Esophagus squamous epithelium (tissue), 5 donors: Measurements from ENCODE around the gene TMOD4. TPM values are rescaled to one million over a fixed set of nuclear protein-coding genes. Genes with fewer than 3 reads are reported as not detected.

Experiments used
- DNase-seq: peaks from one replicate; lab custom pipeline; 2025; lab: John Stamatoyannopoulos, UW
- H3K27ac ChIP-seq, 4 donors: fragments of 200-600 bp; sonication (generic); one replicate each; pipeline ENCODE4 v1.5.1; 2016 to 2019; ENCODE audit warnings: mild to moderate bottlenecking in 1 of 4
- H3K27me3 ChIP-seq, 4 donors: fragments of 200-600 bp; sonication (generic); 1 replicate in 3 of 4; 2 replicates in 1 of 4; pipeline versions ENCODE4 v1.5.1 to v1.6.0; 2017 to 2021; ENCODE audit warnings: antibody characterized with exemption in 1 of 4
- H3K36me3 ChIP-seq, 3 donors: fragments of 200-600 bp; sonication (generic); one replicate each; pipeline ENCODE4 v1.5.1; 2016 to 2019
- H3K4me1 ChIP-seq, 3 donors: fragments of 200-600 bp; sonication (generic); one replicate each; pipeline ENCODE4 v1.5.1; 2017 to 2019
- H3K4me3 ChIP-seq, 4 donors: fragments of 200-600 bp; sonication (generic); 1 replicate in 3 of 4; 2 replicates in 1 of 4; pipeline ENCODE4 v1.5.1; 2016 to 2019; ENCODE audit warnings: mild to moderate bottlenecking in 2 of 4, moderate library complexity in 1 of 4
- H3K9me3 ChIP-seq, 3 donors: fragments of 200-600 bp; sonication (generic); one replicate each; pipeline ENCODE4 v1.5.1; 2016 to 2019
- POLR2A ChIP-seq, 4 donors: fragments of 450-650 bp; IDR thresholded peaks; one replicate each; pipeline ENCODE4 v1.6.1; 2017; ENCODE audit warnings: antibody characterized with exemption in 4 of 4, mild to moderate bottlenecking in 4 of 4, moderate library complexity in 3 of 4
- WGBS, 2 donors: methylation state at CpG; one replicate each; pipeline ENCODE4 v1.1.5; 2018; 5-methylcytosine and 5-hydroxymethylcytosine counted together
- intact Hi-C: fragments of 100-400 bp; cut with DNase I; formaldehyde crosslinking; loops from one replicate; pipeline ENCODE4 v1.15.0; 2022
- total RNA-seq, 4 donors: library from RNA; depleted of rRNA; stranded (reverse); fragments of >200 nt; gene quantifications; one replicate each; pipeline ENCODE4 v1.1.0, GENCODE V29; 2016
- TF ChIP-seq, protein P1 (sequence below), 6 experiments: fragments of 450-650 bp in 4 of 6; fragments of 200-600 bp in 2 of 6; sonication (generic) in 2 of 6; IDR thresholded peaks; one replicate each; pipeline ENCODE4 v1.5.1; 2016 to 2019; ENCODE audit warnings: antibody characterized with exemption in 6 of 6, mild to moderate bottlenecking in 4 of 6, moderate library complexity in 4 of 6
- donor health status: DM: yes; HTN: yes; CAD: no.

Gene TMOD4
- total RNA-seq, 4 donors from 2014 or later: not detected

- peaks cover 21 to 89% (median 39%) of the 10 kb centered on the region in 3 donors for H3K36me3 ChIP-seq
- intact Hi-C loops: no loop called here
These were observed 590 bp downstream of the TMOD4 start for GRCh38 chr1:151175041-151175741.

DNA sequence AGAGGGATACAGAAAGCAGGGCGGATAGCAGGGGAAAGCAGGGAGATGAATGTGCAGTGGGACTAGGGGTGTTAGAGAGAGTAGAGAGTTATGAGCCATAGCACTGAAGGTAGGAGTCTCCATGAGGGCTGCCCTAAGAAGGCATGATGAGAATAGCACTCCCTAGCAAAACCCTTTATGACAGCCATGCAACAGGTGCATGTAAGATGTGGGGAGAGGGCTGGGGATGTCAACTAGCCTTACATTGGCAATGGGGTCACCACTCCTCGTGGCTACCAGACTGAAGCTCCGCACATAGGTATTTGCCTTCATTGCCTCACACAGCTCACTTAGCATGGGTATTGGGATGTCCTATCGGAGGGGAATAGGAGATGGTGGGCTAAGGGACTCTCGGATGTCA is 4.6 kb downstream of the TMOD4 start:
- H3K4me3 ChIP-seq: no peak overlapping the region
- DNase-seq: no peak
- peaks cover 6 to 29% (median 8%) of the 10 kb centered on the region in 3 donors for H3K4me1 ChIP-seq
- intact Hi-C loops: no loop called here
- TF ChIP-seq POLR2A (IDR thresholded peaks at IDR 0.05): no peak
- TF ChIP-seq, protein P1, sequence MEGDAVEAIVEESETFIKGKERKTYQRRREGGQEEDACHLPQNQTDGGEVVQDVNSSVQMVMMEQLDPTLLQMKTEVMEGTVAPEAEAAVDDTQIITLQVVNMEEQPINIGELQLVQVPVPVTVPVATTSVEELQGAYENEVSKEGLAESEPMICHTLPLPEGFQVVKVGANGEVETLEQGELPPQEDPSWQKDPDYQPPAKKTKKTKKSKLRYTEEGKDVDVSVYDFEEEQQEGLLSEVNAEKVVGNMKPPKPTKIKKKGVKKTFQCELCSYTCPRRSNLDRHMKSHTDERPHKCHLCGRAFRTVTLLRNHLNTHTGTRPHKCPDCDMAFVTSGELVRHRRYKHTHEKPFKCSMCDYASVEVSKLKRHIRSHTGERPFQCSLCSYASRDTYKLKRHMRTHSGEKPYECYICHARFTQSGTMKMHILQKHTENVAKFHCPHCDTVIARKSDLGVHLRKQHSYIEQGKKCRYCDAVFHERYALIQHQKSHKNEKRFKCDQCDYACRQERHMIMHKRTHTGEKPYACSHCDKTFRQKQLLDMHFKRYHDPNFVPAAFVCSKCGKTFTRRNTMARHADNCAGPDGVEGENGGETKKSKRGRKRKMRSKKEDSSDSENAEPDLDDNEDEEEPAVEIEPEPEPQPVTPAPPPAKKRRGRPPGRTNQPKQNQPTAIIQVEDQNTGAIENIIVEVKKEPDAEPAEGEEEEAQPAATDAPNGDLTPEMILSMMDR (IDR thresholded peaks at IDR 0.05): no peak
- H3K36me3 ChIP-seq: peaks cover 10 to 83% (median 15%) of the 10 kb centered on the region in 3 donors
- 73 to 81% methylated on average over 5 of the region's 5 CpGs for WGBS, 2 donors
- no peak overlapping the region for H3K27ac ChIP-seq
- H3K9me3 ChIP-seq: no peaks in the 10 kb centered on the region
- H3K27me3 ChIP-seq: no peaks in the 10 kb centered on the region

More at GRCh38 chr1:151175041-151175741, 590 bp downstream of the TMOD4 start:
- DNase-seq: no peak
- Histone ChIP-seq H3K27me3 (no peaks in the 10 kb centered on the region), H3K27ac (peak overlapping the region in 3 of 4 donors; percentile 48 to 75 (median 64)), H3K4me3 (no peak overlapping the region), H3K9me3 (no peaks in the 10 kb centered on the region), H3K4me1 (peaks cover 0 to 12% (median 0%) of the 10 kb centered on the region in 3 donors)
- TF ChIP-seq, protein P1 (IDR thresholded peaks at IDR 0.05): no peak
- no peak for TF ChIP-seq POLR2A (IDR thresholded peaks at IDR 0.05)
- 35 to 49% methylated on average over 6 of the region's 6 CpGs for WGBS, 2 donors

DNA sequence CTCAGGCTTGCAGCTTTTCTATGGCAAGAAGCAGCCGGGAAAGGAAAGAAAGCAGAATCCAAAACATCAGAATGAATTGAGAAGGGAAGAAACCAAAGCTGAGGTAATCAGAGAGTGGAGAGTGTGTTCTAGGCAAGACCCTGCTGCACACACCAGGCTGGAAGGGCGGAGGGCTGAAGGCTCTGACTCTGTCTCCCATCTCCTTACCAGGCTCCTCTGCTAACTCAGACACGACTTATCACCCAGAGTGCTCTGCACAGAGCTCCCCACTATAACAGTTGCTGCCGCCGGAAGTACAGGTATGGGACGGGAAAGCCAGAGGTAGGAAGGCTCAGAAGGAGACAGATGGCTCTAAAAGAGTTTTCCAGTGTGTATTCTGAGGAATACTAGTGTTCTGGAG is 8.7 kb downstream of the TMOD4 start:
- intact Hi-C loops: no loop called here
- no peaks in the 10 kb centered on the region for H3K27me3 ChIP-seq
- H3K4me3 ChIP-seq: peak overlapping the region in 3 of 4 donors; percentile 65 to 76 (median 73)
- H3K4me1 ChIP-seq: peaks cover 6 to 39% (median 18%) of the 10 kb centered on the region in 3 donors
- no peak for TF ChIP-seq POLR2A (IDR thresholded peaks at IDR 0.05)
- TF ChIP-seq, protein P1 (IDR thresholded peaks at IDR 0.05): no peak
- DNase-seq: no peak
- H3K36me3 ChIP-seq: peaks cover 0 to 51% (median 13%) of the 10 kb centered on the region in 3 donors
- WGBS, 2 donors: 80 to 91% methylated on average over 6 of the region's 6 CpGs
- H3K9me3 ChIP-seq: no peaks in the 10 kb centered on the region
- H3K27ac ChIP-seq: peak overlapping the region in 2 of 4 donors; percentile 81 to 94

- Histone ChIP-seq H3K4me3 (peak overlapping the region; percentile 65 to 76 (median 70)), H3K36me3 (peaks cover 0 to 56% (median 13%) of the 10 kb centered on the region in 3 donors), H3K27ac (peak overlapping the region; percentile 81 to 94 (median 84)), H3K4me1 (peaks cover 6 to 39% (median 18%) of the 10 kb centered on the region in 3 donors), H3K9me3 (no peaks in the 10 kb centered on the region), H3K27me3 (no peaks in the 10 kb centered on the region)
- intact Hi-C loops: no loop called here
- no peak for TF ChIP-seq POLR2A (IDR thresholded peaks at IDR 0.05)
- TF ChIP-seq, protein P1 (IDR thresholded peaks at IDR 0.05): no peak
- whole genome bisulfite sequencing, 2 donors: 1 to 2% methylated on average over 14 of the region's 15 CpGs
- no peak for DNase-seq
These were observed 9.2 kb downstream of the TMOD4 start for GRCh38 chr1:151166505-151166956.
